K562 (cell line): ENCODE measurements around the gene NTRK3. TPM values are rescaled to one million over a fixed set of nuclear protein-coding genes. Genes with fewer than 3 reads are reported as not detected.

Source experiments
- ATAC-seq: fragments of 200-7000 bp; cut with Tn5 transposase; 3 replicates; pipeline ENCODE4 v1.9.1; 2020; ENCODE audit warnings: moderate library complexity
- BruUV-seq: library from RNA; stranded (reverse); fragments of 400-500 nt; replicated peaks from 2 replicates; lab custom pipeline; 2021; lab: Mats Ljungman, UMichigan
- CTCF ChIA-PET: fragments of 300-600 bp; formaldehyde crosslinking; extraction: SDS; loops from one replicate; lab custom pipeline; 2021; ENCODE audit warnings: low intra/inter-chr PET ratio; lab: Yijun Ruan, JAX
- POLR2A ChIA-PET: fragments of 300-600, 350-650 bp; sonication (Branson Sonifier 250); formaldehyde crosslinking; extraction: SDS; loops from one replicate; lab custom pipeline; 2021; ENCODE audit warnings: antibody characterized with exemption, inconsistent platforms; lab: Yijun Ruan, JAX
- DNase-seq, 4 experiments: peaks; one replicate each; pipeline versions ENCODE4 v3.0.0 to v3.0.0-alpha.2; 2011 to 2018; ENCODE audit warnings: low spot score in 3 of 4, mixed read lengths in 3 of 4; ENCODE audit errors: extremely low read depth in 1 of 4
- FAIRE-seq: peaks from 2 replicates; lab custom pipeline; 2011; peaks lifted over from hg19 to GRCh38; lab: Jason Lieb, UNC
- H2AFZ ChIP-seq: 2 replicates; pipeline ENCODE4 v1.6.0; 2011; ENCODE audit warnings: low read depth, low read length, control low read depth, inconsistent platforms
- H3K27ac ChIP-seq: fragments of 200-600 bp; 3 replicates; pipeline ENCODE4 v1.8.0; 2011; ENCODE audit warnings: low read depth, mild to moderate bottlenecking, control low read depth, inconsistent platforms, low read length, moderate library complexity, mixed read lengths; ENCODE audit errors: extremely low read depth
- H3K27me3 ChIP-seq, 2 experiments: fragments of 300-600 bp in 1 of 2; 2 replicates in 1 of 2; 3 replicates in 1 of 2; pipeline versions ENCODE4 v1.6.0 to v1.8.0; 2011; ENCODE audit warnings: inconsistent platforms in 2 of 2, low read length in 2 of 2, mild to moderate bottlenecking in 1 of 2, mixed read lengths in 1 of 2, moderate library complexity in 1 of 2; ENCODE audit not compliant: control insufficient read depth in 2 of 2, insufficient read depth in 2 of 2
- H3K36me3 ChIP-seq: fragments of 300-600 bp; 3 replicates; pipeline ENCODE4 v1.8.0; 2011; ENCODE audit warnings: mild to moderate bottlenecking, low read length, inconsistent platforms; ENCODE audit not compliant: control insufficient read depth, insufficient read depth
- H3K4me1 ChIP-seq, 2 experiments: fragments of 200-600 bp in 1 of 2; replicated peaks in 1 of 2; 2 replicates in 1 of 2; 3 replicates in 1 of 2; pipeline versions ENCODE4 v1.5.1 to v1.8.0; 2011; ENCODE audit warnings: inconsistent platforms in 2 of 2, low read length in 2 of 2, mild to moderate bottlenecking in 1 of 2, mixed read lengths in 1 of 2, moderate library complexity in 1 of 2; ENCODE audit not compliant: control insufficient read depth in 2 of 2, insufficient read depth in 2 of 2
- H3K4me2 ChIP-seq: 2 replicates; pipeline ENCODE4 v1.6.1; 2011; ENCODE audit warnings: low read length, control low read depth, inconsistent platforms, mixed read lengths; ENCODE audit not compliant: insufficient read depth
- H3K4me3 ChIP-seq: fragments of 200-600 bp; sonication (generic), shearing (Covaris generic); 2 replicates; pipeline ENCODE4 v1.5.1; 2016; ENCODE audit warnings: control low read depth, inconsistent platforms
- H3K79me2 ChIP-seq: fragments of 200-600 bp; 3 replicates; pipeline ENCODE4 v1.8.0; 2011; ENCODE audit warnings: low read length, inconsistent platforms; ENCODE audit not compliant: control insufficient read depth, insufficient read depth
- H3K9ac ChIP-seq, 2 experiments: 2 replicates each; pipeline versions ENCODE4 v1.6.0 to v1.6.1; 2011; ENCODE audit warnings: low read depth in 2 of 2, low read length in 2 of 2, control low read depth in 1 of 2, inconsistent platforms in 1 of 2, mild to moderate bottlenecking in 1 of 2, mixed read lengths in 1 of 2; ENCODE audit not compliant: insufficient read depth in 1 of 2
- H3K9me1 ChIP-seq: one replicate; pipeline ENCODE4 v1.6.0; 2011; ENCODE audit warnings: inconsistent platforms, mild to moderate bottlenecking, low read length, moderate library complexity; ENCODE audit not compliant: control insufficient read depth, insufficient read depth
- H3K9me3 ChIP-seq: replicated peaks from 2 replicates; pipeline ENCODE4 v1.5.1; 2011; ENCODE audit warnings: low read depth, low read length, inconsistent platforms; ENCODE audit not compliant: control insufficient read depth, insufficient read depth
- H4K20me1 ChIP-seq: replicated peaks from 2 replicates; pipeline ENCODE4 v1.6.1; 2011; ENCODE audit warnings: low read length, inconsistent platforms, mixed read lengths; ENCODE audit not compliant: control insufficient read depth, insufficient read depth
- ARNT ChIP-seq, 2 experiments: fragments of 450-650 bp; IDR thresholded peaks; 2 replicates each; pipeline ENCODE4 v1.6.1; 2016; ENCODE audit warnings: mild to moderate bottlenecking in 1 of 2
- DNMT1 ChIP-seq: fragments of 450-650 bp; IDR thresholded peaks from 2 replicates; pipeline ENCODE4 v1.6.1; 2016; ENCODE audit warnings: antibody characterized with exemption, mild to moderate bottlenecking
- KAT2B ChIP-seq: IDR thresholded peaks from one replicate; pipeline ENCODE4 v1.6.1; 2012; ENCODE audit warnings: low read depth, mild to moderate bottlenecking, control low read depth, inconsistent platforms, low read length, moderate library complexity
- KAT8 ChIP-seq: fragments of 450-650 bp; IDR thresholded peaks from 2 replicates; pipeline ENCODE4 v1.6.1; 2016; ENCODE audit warnings: low read depth, mild to moderate bottlenecking
- KLF10 ChIP-seq: fragments of 250-450 bp; sonication (Bioruptor Pico); IDR thresholded peaks from 2 replicates; pipeline ENCODE4 v1.6.1; 2021; ENCODE audit warnings: matching md5 sums
- PPARD ChIP-seq: fragments of 250-450 bp; sonication (Bioruptor Pico); IDR thresholded peaks from 2 replicates; pipeline ENCODE4 v1.8.0; 2022; ENCODE audit warnings: inconsistent platforms, mild to moderate bottlenecking, moderate library complexity
- RFX1 ChIP-seq: fragments of 450-650 bp; IDR thresholded peaks from 2 replicates; pipeline ENCODE4 v1.6.1; 2016; ENCODE audit warnings: mild to moderate bottlenecking, moderate library complexity
- ZNF121 ChIP-seq: sonication (generic); formaldehyde crosslinking; conservative IDR thresholded peaks from 2 replicates; pipeline ENCODE4 v1.8.0; 2022; ENCODE audit warnings: missing genetic modification reagents
- WGBS: fragments of 100-300 bp; shearing (Covaris generic); methylation state at CpG from one replicate; pipeline ENCODE4 v1.1.6; 2016; ENCODE audit warnings: low coverage, mixed read lengths; ENCODE audit not compliant: insufficient coverage; ENCODE audit errors: missing lambda C conversion rate; 5-methylcytosine and 5-hydroxymethylcytosine counted together
- in situ Hi-C: fragments of 300-500 bp; cut with MboI; formaldehyde crosslinking; loops from 4 replicates; pipeline ENCODE4 v1.15.0; 2018; ENCODE audit warnings: inconsistent platforms, mixed read lengths
- intact Hi-C: fragments of 100-400 bp; cut with micrococcal nuclease; formaldehyde crosslinking; loops from 2 replicates; pipeline ENCODE4 v1.14.2; 2022
- polyA plus RNA-seq, 8 experiments: library from polyadenylated mRNA; depleted of rRNA in 4 of 8; stranded (reverse) in 5 of 8; unstranded in 3 of 8; fragments of >200 nt; fragmentation: Nextera tagmentation in 2 of 8; fragmentation: Illumina TruSeq in 1 of 8; extraction: Ambion mirVana in 2 of 8; extraction: Trizol in 1 of 8; gene quantifications; 2 replicates each; pipeline versions ENCODE4 v1.2.1 to v1.2.3, GENCODE V29; 2011 to 2014; ENCODE audit warnings: inconsistent platforms in 1 of 8, missing spikeins in 1 of 8
- total RNA-seq, 7 experiments: library from RNA; depleted of rRNA in 6 of 7; stranded (reverse); fragments of >200 nt in 6 of 7; fragmentation: Illumina TruSeq in 2 of 7; extraction: Trizol in 2 of 7; gene quantifications; 2 replicates each; pipeline versions ENCODE4 v1.2.1 to v1.2.3, GENCODE V29; 2011 to 2021; ENCODE audit warnings: low replicate concordance in 1 of 7
- TF ChIP-seq, protein P1 (sequence below): sonication (generic); formaldehyde crosslinking; IDR thresholded peaks from 2 replicates; pipeline ENCODE4 v1.4.0; 2020; ENCODE audit warnings: mild to moderate bottlenecking, missing genetic modification reagents
- TF ChIP-seq, protein P2 (sequence below), 2 experiments: IDR thresholded peaks; 2 replicates each; pipeline ENCODE4 v1.6.1; 2012; ENCODE audit warnings: improper control_type of control experiment in 2 of 2, low read depth in 2 of 2, low read length in 2 of 2, borderline replicate concordance in 1 of 2

The NTRK3 gene
- total and polyA plus RNA-seq, 9 of the 15 experiments (the other 6 are each of a cell fraction or from before 2014, with no cell fraction given) = 0.11 to 0.13 TPM; not detected in 7

DNA sequence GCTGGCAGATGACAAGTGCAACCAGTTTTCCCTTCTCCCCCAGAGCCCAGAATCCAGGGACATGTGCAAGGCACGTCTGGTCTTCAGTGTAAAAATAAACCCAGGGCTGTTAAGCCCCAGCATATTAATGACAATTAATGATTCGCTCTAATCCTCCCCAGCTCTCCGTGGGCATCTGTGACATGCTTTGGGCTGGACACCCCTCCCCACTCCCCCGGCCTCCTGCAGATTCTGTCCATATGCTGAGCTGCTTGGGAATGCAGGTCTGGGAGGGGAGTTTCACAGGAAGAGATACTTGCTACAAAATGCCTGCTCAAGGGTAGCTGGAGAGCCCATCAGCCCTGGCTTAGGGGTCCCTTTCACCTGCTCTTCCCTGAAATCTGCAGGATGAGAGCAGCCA lies 43.0 kb upstream of the NTRK3 start:
- no peaks in the 10 kb centered on the region for H4K20me1 ChIP-seq
- no peak for FAIRE-seq
- intact Hi-C loops (no loop called here), in situ Hi-C loops (no loop called here)
- no peaks in the 10 kb centered on the region for H3K9me1 ChIP-seq
- DNase-seq = no peak
- H3K4me2 ChIP-seq = no peak overlapping the region
- no peak overlapping the region for H3K9ac ChIP-seq
- H3K9me3 ChIP-seq = no peaks in the 10 kb centered on the region
- no peak for ATAC-seq
- ChIA-PET CTCF (no interaction called here), POLR2A (no interaction called here)
- no peaks in the 10 kb centered on the region for H3K79me2 ChIP-seq
- H3K4me1 ChIP-seq = no peaks in the 10 kb centered on the region
- WGBS = 0% methylated on average over 3 of the region's 4 CpGs
- peaks cover 0 to 8% of the 10 kb centered on the region in 2 experiments; a peak in 1 of 5 replicates for H3K27me3 ChIP-seq
- TF ChIP-seq, protein P1, sequence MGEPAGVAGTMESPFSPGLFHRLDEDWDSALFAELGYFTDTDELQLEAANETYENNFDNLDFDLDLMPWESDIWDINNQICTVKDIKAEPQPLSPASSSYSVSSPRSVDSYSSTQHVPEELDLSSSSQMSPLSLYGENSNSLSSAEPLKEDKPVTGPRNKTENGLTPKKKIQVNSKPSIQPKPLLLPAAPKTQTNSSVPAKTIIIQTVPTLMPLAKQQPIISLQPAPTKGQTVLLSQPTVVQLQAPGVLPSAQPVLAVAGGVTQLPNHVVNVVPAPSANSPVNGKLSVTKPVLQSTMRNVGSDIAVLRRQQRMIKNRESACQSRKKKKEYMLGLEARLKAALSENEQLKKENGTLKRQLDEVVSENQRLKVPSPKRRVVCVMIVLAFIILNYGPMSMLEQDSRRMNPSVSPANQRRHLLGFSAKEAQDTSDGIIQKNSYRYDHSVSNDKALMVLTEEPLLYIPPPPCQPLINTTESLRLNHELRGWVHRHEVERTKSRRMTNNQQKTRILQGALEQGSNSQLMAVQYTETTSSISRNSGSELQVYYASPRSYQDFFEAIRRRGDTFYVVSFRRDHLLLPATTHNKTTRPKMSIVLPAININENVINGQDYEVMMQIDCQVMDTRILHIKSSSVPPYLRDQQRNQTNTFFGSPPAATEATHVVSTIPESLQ (CRISPR knock-in tag) = no peak
- BruUV-seq = no TSS peak
- no peak overlapping the region for H3K27ac ChIP-seq
- H3K4me3 ChIP-seq = no peak overlapping the region
- no peaks in the 10 kb centered on the region for H3K36me3 ChIP-seq
- no peak overlapping the region for H2AFZ ChIP-seq

DNA sequence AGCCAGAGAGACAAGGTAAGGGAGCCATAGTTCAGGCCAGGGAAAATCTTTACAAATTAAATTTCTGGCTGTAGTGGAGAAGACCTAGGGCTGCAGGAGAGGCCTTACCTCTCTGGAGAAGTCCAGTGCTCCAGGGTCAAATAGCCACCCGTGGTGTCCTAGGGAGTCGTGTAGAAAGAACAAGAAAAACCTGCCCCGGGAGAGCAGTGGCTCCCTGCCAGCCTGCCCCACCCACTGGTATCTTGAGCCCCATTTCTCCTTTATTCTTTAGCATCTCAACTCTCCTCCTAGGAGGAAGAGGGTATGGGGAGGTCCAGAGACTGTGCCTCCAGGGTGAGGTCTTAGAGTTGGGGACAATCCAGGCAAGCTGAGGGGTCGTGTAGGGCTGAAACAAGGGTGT lies 32.1 kb upstream of the NTRK3 start:
- H3K27ac ChIP-seq = no peak overlapping the region
- ChIA-PET POLR2A (no interaction called here), CTCF (no interaction called here)
- WGBS = 2% methylated on average over 4 of the region's 4 CpGs
- H3K9ac ChIP-seq = no peak overlapping the region
- H2AFZ ChIP-seq = no peak overlapping the region
- no peaks in the 10 kb centered on the region for H3K4me1 ChIP-seq
- no peaks in the 10 kb centered on the region for H3K79me2 ChIP-seq
- no peaks in the 10 kb centered on the region for H3K27me3 ChIP-seq
- no peaks in the 10 kb centered on the region for H3K9me3 ChIP-seq
- no peaks in the 10 kb centered on the region for H3K9me1 ChIP-seq
- no peaks in the 10 kb centered on the region for H3K36me3 ChIP-seq
- H4K20me1 ChIP-seq = no peaks in the 10 kb centered on the region
- BruUV-seq = no TSS peak
- no peak overlapping the region for H3K4me2 ChIP-seq
- H3K4me3 ChIP-seq = no peak overlapping the region
- DNase-seq (no peak), FAIRE-seq (no peak), ATAC-seq (no peak)
- intact Hi-C loops (no loop called here), in situ Hi-C loops (no loop called here)
- TF ChIP-seq ZNF121 (CRISPR knock-in tag) (no peak), DNMT1 (no peak), RFX1 (no peak), KAT2B (no peak), ARNT (IDR thresholded peaks at IDR 0.05) (no peak), KAT8 (no peak), PPARD (no peak), KLF10 (CRISPR knock-in tag) (no peak)
- TF ChIP-seq, protein P2, sequence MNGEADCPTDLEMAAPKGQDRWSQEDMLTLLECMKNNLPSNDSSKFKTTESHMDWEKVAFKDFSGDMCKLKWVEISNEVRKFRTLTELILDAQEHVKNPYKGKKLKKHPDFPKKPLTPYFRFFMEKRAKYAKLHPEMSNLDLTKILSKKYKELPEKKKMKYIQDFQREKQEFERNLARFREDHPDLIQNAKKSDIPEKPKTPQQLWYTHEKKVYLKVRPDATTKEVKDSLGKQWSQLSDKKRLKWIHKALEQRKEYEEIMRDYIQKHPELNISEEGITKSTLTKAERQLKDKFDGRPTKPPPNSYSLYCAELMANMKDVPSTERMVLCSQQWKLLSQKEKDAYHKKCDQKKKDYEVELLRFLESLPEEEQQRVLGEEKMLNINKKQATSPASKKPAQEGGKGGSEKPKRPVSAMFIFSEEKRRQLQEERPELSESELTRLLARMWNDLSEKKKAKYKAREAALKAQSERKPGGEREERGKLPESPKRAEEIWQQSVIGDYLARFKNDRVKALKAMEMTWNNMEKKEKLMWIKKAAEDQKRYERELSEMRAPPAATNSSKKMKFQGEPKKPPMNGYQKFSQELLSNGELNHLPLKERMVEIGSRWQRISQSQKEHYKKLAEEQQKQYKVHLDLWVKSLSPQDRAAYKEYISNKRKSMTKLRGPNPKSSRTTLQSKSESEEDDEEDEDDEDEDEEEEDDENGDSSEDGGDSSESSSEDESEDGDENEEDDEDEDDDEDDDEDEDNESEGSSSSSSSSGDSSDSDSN (IDR thresholded peaks at IDR 0.05; ENCODE audit: borderline replicate concordance in 1 of 2, low read depth in 2 of 2, low read length in 2 of 2) = no peak
